SU-DHL-6 (cell line): ENCODE measurements around the gene AANAT.

Source experiments
- CTCF ChIP-seq: fragments of 200-600 bp; sonication (generic); IDR thresholded peaks from one replicate; pipeline ENCODE4 v1.5.1; 2017; ENCODE audit warnings: antibody characterized with exemption, mild to moderate bottlenecking, low read length, moderate library complexity; ENCODE audit not compliant: insufficient read depth, poor library complexity, severe bottlenecking
- EZH2phosphoT487 ChIP-seq: fragments of 200-600 bp; sonication (generic), shearing (Covaris generic); conservative IDR thresholded peaks from 2 replicates; pipeline ENCODE4 v1.6.1; 2018; ENCODE audit warnings: mild to moderate bottlenecking, antibody characterized with exemption, low read length, moderate library complexity, mixed read lengths

DNA sequence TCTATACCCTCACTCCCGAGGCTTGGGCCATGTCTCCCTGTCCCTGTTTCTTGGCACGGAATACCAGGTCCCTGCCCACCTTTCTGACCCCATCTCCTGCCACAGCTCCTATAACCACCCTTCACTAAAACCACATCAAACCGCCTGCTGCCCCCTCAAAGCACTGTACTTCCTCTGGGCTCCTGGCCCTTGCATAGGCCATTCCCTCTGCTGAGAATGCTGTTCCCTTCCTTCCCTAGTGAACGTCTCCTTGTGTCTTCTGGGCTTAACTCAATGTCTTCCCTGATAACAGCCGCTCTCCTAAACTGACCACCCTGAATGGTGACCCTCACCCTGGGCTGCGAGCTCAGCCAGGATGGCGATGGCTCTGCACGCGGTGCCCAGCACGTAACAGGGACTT lies 10.7 kb downstream of the AANAT start:
- TF ChIP-seq CTCF (no peak), EZH2phosphoT487 (no peak)
